Frontal cortex (tissue), 4 donors: ENCODE measurements around the gene PPIG. TPM values are rescaled to one million over a fixed set of nuclear protein-coding genes. Genes with fewer than 3 reads are reported as not detected.
"Not testable (repeated sequence)": the region's sequence is repeated elsewhere in the genome, so short reads cannot be mapped to it uniquely, and the experiment has no call there.

Experiments
- DNase-seq, 2 donors: peaks; one replicate each; pipeline ENCODE4 v3.0.0; 2012; ENCODE audit warnings: low spot score in 2 of 2
- FAIRE-seq: peaks from 2 replicates; lab custom pipeline; 2012; peaks lifted over from hg19 to GRCh38; lab: Jason Lieb, UNC
- total RNA-seq: library from RNA; depleted of rRNA; stranded (reverse); fragments of >200 nt; gene quantifications from one replicate; pipeline ENCODE4 v1.2.3, GENCODE V29; 2014
- donor health status: control.
- donor health status: control.
- donor health status: control.

Gene PPIG
- total RNA-seq: 43.6 TPM

- peak; percentile 71 to 89 for DNase-seq
- FAIRE-seq: no peak
These were observed at the start of gene PPIG for GRCh38 chr2:169584005-169584877. TSS of gene PPIG (plus strand) at chr2:169584351. CDS start at chr2:169604042, 19,691 bp downstream.

GRCh38 chr2:169539460-169539859, 44.7 kb upstream of the PPIG start:
- FAIRE-seq, DNase-seq: not testable (repeated sequence)

DNA sequence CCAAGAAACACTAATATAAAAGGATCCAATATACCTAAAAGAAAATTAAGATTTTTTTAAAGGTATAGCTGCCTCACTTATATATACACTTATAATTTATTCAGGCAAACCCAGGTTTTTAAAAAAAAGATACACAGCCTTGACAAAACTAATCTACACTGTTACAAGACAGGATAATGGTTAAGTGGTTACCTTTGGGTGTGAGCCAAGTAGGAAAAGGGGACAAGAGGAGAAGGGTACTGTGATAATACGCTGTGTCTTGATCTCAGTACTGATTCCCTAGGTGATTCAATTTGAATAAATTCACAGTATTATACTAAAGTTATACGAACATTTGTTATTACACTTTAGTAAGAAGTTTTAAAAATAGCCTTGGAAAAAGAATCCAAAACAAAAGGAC, 44.0 kb upstream of the PPIG start:
- FAIRE-seq (no peak), DNase-seq (no peak)

GRCh38 chr2:169542433-169542832, 41.7 kb upstream of the PPIG start:
- no peak for FAIRE-seq
- no peak for DNase-seq

- no peak for DNase-seq
- no peak for FAIRE-seq
These were observed 37.4 kb upstream of the PPIG start for GRCh38 chr2:169546756-169547155.

GRCh38 chr2:169561364-169561763, 22.8 kb upstream of the PPIG start:
- FAIRE-seq: no peak
- no peak for DNase-seq

DNA sequence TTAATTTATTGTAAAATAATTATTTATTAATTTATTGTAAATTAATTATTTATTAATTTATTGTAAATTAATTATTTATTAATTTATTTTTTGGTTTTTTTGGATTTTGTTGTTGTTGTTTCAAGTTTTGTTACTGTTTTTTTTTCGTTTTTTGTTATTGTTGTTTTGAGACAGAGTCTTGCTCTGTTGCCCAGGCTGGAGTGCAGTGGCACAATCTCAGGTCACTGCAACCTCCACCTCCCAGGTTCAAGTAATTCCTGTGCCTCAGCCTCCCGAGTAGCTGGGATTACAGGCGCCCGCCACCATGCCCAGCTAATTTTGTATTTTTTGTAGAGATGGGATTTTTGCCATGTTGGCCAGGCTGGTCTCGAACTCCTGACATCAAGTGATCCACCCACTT, 22.1 kb upstream of the PPIG start:
- FAIRE-seq, DNase-seq: not testable (repeated sequence)

DNA sequence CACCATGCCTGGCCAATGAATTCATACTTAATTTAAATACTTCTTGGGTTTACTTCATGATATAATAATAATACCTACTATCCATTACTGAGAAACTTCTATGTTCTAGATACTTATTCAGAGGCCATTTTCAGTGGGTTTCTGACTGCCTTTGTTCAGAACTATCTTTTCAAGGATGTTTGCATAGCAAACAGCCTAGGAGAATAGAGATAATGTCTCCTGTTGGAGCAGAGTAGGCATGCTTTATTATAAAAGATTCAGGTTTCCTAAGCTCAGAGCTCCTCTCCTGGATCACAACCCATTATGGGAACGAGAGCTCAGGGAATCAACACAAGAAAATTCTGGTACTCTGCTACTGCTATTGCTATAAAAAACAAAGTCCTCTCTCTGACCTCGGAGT, 21.6 kb upstream of the PPIG start:
- FAIRE-seq (no peak), DNase-seq (no peak)

GRCh38 chr2:169565686-169566085, 18.5 kb upstream of the PPIG start:
- FAIRE-seq: no peak
- no peak for DNase-seq

- no peak for DNase-seq
- FAIRE-seq: no peak
These were observed 14.2 kb upstream of the PPIG start for GRCh38 chr2:169569948-169570347.

GRCh38 chr2:169570752-169571151, 13.4 kb upstream of the PPIG start:
- DNase-seq, FAIRE-seq: not testable (repeated sequence)

DNA sequence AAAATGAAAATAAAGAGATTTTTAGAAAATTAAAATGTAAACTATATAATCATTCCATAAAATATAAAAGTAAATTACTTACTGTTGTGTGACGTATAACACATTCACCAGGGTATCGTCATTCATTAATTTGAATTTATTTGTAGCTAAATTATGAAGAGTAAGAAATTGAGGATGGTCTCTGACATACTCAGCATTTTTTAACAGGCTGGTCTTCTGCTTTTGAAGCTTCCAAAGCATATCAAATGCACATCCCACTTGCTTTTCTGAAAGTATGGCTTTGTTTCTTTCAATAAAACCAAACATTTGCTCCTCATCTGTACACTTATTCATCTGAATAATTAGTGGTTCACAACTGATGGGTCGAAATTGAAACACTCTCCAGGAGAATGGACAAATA, 12.6 kb upstream of the PPIG start:
- FAIRE-seq (no peak), DNase-seq (no peak)

DNA sequence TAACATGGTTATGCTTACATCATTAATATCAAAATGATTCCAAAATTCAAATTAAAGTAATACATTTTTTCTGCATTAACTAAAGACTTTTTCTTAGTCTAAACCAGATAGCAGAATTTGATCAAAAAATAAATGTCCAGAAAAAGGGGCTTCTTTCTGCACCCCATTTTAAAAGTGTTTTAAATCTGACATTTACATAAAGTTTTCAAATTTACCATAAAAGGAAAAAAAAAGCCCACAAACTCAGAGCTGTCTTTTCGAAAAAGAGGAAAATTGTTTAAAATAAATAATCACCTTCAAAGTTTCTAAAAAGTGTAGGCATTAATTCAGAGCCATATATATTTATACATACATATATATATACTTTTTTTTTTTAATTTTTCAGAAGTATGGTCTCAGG, 12.0 kb upstream of the PPIG start:
- no peak for DNase-seq
- FAIRE-seq: no peak

- DNase-seq: no peak
- FAIRE-seq: no peak
These were observed 11.4 kb upstream of the PPIG start for GRCh38 chr2:169572821-169573159.

DNA sequence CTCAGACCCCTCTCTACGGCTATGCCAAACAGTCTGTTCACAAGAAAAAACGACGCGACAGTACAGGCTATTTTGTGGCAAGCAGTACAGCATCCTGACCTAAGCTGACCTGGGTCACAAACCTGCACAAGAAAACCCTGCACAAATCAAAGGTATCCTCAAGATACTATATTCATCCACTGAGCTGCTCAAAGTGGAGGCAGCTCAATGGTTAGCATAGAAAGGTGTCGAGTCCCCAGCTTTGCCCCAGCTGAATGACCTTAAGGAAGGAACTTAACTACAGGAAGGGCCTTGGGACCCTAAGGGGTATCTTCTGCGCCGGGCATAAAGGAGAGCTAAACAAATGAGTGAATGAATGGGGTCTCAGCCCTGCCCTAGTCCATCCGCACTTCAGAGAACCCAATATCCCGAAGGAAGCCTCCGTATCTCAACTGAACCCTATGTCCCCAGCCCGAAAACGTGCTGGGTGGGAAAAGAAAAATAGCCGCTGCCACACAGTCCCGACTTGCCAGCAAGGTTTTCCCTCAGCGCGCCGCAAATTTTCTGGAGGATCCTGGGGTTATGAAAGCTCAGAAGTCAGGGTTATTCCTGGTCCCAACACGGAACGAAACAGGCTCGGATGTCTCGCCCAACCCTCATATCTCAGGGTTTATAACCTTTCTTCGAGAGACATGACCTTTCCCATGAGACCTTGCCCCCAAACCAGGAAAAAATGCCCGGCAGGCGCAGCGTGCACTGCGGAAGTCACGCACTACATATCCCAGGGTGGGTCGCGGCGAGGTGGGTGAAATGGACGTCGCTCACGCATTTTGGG, 10.8 kb upstream of the PPIG start, which contains the start of gene FASTKD1:
Gene FASTKD1 (minus strand): TSS at position 706 of the 814 bp plus-strand sequence. CDS start 1,836 bp downstream, outside the sequence.
- DNase-seq: peak; percentile 81 to 89

GRCh38 chr2:169573974-169574299, 10.2 kb upstream of the PPIG start:
- DNase-seq (no peak), FAIRE-seq (no peak)

More for the DNA sequence above, 10.8 kb upstream of the PPIG start, which contains the start of gene FASTKD1:
- no peak for FAIRE-seq

DNA sequence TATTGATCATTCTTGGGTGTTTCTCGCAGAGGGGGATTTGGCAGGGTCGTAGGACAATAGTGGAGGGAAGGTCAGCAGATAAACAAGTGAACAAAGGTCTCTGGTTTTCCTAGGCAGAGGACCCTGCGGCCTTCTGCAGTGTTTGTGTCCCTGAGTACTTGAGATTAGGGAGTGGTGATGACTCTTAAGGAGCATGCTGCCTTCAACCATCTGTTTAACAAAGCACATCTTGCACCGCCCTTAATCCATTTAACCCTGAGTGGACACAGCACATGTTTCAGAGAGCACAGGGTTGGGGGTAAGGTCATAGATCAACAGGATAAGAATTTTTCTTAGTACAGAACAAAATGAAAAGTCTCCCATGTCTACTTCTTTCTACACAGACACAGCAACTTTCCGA, 9.6 kb upstream of the PPIG start:
- not testable (repeated sequence) for FAIRE-seq, DNase-seq

- not testable (repeated sequence) for DNase-seq, FAIRE-seq
These were observed 8.9 kb upstream of the PPIG start for GRCh38 chr2:169575264-169575663.

- DNase-seq (no peak), FAIRE-seq (no peak)
These were observed 5.1 kb upstream of the PPIG start for GRCh38 chr2:169579044-169579443.

- not testable (repeated sequence) for DNase-seq, FAIRE-seq
These were observed 1.4 kb upstream of the PPIG start for GRCh38 chr2:169582552-169583266.
